Ishikawa (cell line): ENCODE results near the gene ICAM1.

Source experiments
- CEBPB ChIP-seq: IDR thresholded peaks from 2 replicates; pipeline ENCODE4 v1.6.1; 2012
- EP300 ChIP-seq: IDR thresholded peaks from 2 replicates; pipeline ENCODE4 v1.6.1; 2012; ENCODE audit warnings: borderline replicate concordance
- RAD21 ChIP-seq: IDR thresholded peaks from 2 replicates; pipeline ENCODE4 v1.6.1; 2012; ENCODE audit warnings: low read depth
- TAF1 ChIP-seq: IDR thresholded peaks from 2 replicates; pipeline ENCODE4 v1.6.1; 2012; ENCODE audit warnings: low read depth, mild to moderate bottlenecking
- USF1 ChIP-seq: IDR thresholded peaks from 2 replicates; pipeline ENCODE4 v1.6.1; 2012

- TF ChIP-seq TAF1 (no peak), RAD21 (no peak), EP300 (no peak), USF1 (no peak), CEBPB (no peak)
Observed at GRCh38 chr19:10271543-10272086, 695 bp downstream of the ICAM1 start.
